Measurements from ENCODE around the gene DCST2. TPM values are rescaled to one million over a fixed set of nuclear protein-coding genes. Genes with fewer than 3 reads are reported as not detected.
A peak's percentile ranks its signal among the peaks of the same experiment; 100 is the strongest.

DCST2 gene
- polyA plus RNA-seq, 1 donor from 2014 or later = 1.8 TPM

DNA sequence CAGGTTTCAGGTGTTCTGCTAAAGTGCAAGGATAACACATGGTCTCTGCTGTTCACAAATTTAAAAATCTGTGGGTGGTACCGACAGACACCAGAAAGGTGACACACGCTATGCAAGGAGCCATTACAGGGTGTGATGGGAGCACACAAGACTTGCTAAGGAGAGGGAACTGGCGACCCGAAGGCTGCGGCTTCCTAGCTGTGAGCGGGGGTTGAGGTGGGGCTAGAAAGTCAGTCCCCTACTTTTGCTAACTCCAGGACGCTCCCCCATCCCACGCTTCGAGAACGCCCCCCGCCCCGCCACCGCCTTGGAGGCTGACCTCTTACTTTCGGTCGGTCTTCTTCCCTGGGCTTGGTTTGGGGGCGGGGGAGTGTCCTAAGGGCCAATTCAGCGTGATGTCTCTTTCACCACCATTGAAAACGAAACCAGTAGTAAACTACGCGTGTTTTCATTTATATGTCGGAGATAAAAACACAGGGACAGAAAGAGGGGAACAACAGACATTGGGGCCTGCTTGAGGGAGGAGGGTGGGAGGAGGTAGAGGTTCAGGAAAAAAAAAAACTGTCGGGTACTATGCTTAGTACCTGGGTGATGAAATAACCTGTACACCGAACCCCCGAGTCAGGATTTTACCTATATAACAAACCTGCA is 58.0 kb downstream of the DCST2 start:
- H3K9me3 ChIP-seq (ENCODE audit: low read length) = no peaks in the 10 kb centered on the region
- peak overlapping the region; percentile 83 for H3K4me3 ChIP-seq (ENCODE audit: low read length)
- peak overlapping the region; percentile 87 for H3K4me2 ChIP-seq (ENCODE audit: low read length)
- H3K36me3 ChIP-seq (ENCODE audit: insufficient read depth, low read length) = no peaks in the 10 kb centered on the region
- no peaks in the 10 kb centered on the region for H3K9me2 ChIP-seq (ENCODE audit: insufficient read depth, low read length)
- peaks cover 3% of the 10 kb centered on the region for H3F3A ChIP-seq (ENCODE audit: insufficient read depth, low read length, poor library complexity, severe bottlenecking)
- TF ChIP-seq EZH2 (IDR thresholded peaks at IDR 0.05; ENCODE audit: borderline replicate concordance, insufficient read depth, low read length, poor library complexity, severe bottlenecking) = no peak
- no peak for TF ChIP-seq RAD21 (conservative IDR thresholded peaks at IDR 0.05)
- TF ChIP-seq, protein P1, sequence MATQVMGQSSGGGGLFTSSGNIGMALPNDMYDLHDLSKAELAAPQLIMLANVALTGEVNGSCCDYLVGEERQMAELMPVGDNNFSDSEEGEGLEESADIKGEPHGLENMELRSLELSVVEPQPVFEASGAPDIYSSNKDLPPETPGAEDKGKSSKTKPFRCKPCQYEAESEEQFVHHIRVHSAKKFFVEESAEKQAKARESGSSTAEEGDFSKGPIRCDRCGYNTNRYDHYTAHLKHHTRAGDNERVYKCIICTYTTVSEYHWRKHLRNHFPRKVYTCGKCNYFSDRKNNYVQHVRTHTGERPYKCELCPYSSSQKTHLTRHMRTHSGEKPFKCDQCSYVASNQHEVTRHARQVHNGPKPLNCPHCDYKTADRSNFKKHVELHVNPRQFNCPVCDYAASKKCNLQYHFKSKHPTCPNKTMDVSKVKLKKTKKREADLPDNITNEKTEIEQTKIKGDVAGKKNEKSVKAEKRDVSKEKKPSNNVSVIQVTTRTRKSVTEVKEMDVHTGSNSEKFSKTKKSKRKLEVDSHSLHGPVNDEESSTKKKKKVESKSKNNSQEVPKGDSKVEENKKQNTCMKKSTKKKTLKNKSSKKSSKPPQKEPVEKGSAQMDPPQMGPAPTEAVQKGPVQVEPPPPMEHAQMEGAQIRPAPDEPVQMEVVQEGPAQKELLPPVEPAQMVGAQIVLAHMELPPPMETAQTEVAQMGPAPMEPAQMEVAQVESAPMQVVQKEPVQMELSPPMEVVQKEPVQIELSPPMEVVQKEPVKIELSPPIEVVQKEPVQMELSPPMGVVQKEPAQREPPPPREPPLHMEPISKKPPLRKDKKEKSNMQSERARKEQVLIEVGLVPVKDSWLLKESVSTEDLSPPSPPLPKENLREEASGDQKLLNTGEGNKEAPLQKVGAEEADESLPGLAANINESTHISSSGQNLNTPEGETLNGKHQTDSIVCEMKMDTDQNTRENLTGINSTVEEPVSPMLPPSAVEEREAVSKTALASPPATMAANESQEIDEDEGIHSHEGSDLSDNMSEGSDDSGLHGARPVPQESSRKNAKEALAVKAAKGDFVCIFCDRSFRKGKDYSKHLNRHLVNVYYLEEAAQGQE (IDR thresholded peaks at IDR 0.05; ENCODE audit: borderline replicate concordance) = peak; percentile 9
- TF ChIP-seq TAF1 (IDR thresholded peaks at IDR 0.05; ENCODE audit: low read depth) = no peak
- peaks cover 26% of the 10 kb centered on the region for H3K79me2 ChIP-seq (replicated peaks; ENCODE audit: insufficient read depth, low read length)
- H3K27me3 ChIP-seq (ENCODE audit: insufficient read depth, low read depth, low read length) = no peaks in the 10 kb centered on the region
- H3K9ac ChIP-seq (ENCODE audit: low read length) = peak overlapping the region; percentile 60
- H3K27ac ChIP-seq (ENCODE audit: low read length) = peak overlapping the region; percentile 44
- no peaks in the 10 kb centered on the region for H4K20me1 ChIP-seq (ENCODE audit: insufficient read depth)
- H2AFZ ChIP-seq (ENCODE audit: low read depth, low read length) = peak overlapping the region; percentile 86

DNA sequence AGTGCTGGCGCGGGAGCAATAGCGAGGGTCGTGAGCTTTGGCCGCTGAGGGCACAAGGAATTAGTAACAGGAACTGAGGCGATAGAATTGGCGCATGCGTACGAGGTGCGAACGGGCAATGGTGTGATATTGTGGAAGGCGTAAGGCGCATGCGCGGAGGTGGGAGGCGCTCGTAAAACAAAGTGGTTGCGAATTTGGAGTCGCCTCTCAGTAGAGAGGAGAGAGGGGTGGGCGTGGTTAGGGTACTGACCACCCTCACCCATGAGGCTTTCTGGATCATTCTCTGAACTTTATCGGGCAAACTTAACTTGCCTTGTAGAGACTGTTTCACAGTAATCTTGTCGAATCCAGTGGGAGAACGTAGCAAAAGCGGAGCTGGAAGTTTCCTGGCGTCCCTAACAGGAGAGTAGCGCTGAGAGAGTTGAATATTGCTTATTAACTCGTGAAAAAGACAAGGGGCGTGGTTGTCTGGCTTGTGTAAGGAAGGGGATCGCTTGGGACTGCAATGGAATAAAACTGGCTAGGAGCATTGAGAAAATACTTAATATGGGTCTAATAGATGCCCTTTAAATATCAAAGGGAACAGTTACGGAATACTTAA is 58.7 kb downstream of the DCST2 start:
- Histone ChIP-seq H4K20me1 (ENCODE audit: insufficient read depth) (no peaks in the 10 kb centered on the region), H3K4me3 (ENCODE audit: low read length) (peak overlapping the region; percentile 83), H3K27ac (ENCODE audit: low read length) (peak overlapping the region; percentile 44), H3K79me2 (replicated peaks; ENCODE audit: insufficient read depth, low read length) (peaks cover 26% of the 10 kb centered on the region), H2AFZ (ENCODE audit: low read depth, low read length) (peak overlapping the region; percentile 86), H3K36me3 (ENCODE audit: insufficient read depth, low read length) (no peaks in the 10 kb centered on the region), H3K27me3 (ENCODE audit: insufficient read depth, low read depth, low read length) (no peaks in the 10 kb centered on the region), H3K9ac (ENCODE audit: low read length) (peak overlapping the region; percentile 60), H3K9me2 (ENCODE audit: insufficient read depth, low read length) (no peaks in the 10 kb centered on the region), H3K4me2 (ENCODE audit: low read length) (peak overlapping the region; percentile 87), H3F3A (ENCODE audit: insufficient read depth, low read length, poor library complexity, severe bottlenecking) (peaks cover 3% of the 10 kb centered on the region), H3K9me3 (ENCODE audit: low read length) (no peaks in the 10 kb centered on the region)
- peak; percentile 33 for TF ChIP-seq RAD21 (conservative IDR thresholded peaks at IDR 0.05)
- TF ChIP-seq MXI1 (conservative IDR thresholded peaks at IDR 0.05; ENCODE audit: poor library complexity, severe bottlenecking) = no peak
- no peak for TF ChIP-seq EZH2 (IDR thresholded peaks at IDR 0.05; ENCODE audit: borderline replicate concordance, insufficient read depth, low read length, poor library complexity, severe bottlenecking)
- TF ChIP-seq, protein P1 (IDR thresholded peaks at IDR 0.05; ENCODE audit: borderline replicate concordance) = peak; percentile 19
- peak; percentile 49 for TF ChIP-seq TAF1 (IDR thresholded peaks at IDR 0.05; ENCODE audit: low read depth)
- no peak for TF ChIP-seq EP300 (conservative IDR thresholded peaks at IDR 0.05; ENCODE audit: poor library complexity, severe bottlenecking)
- no peak for TF ChIP-seq POLR2AphosphoS5 (IDR thresholded peaks at IDR 0.05)
- TF ChIP-seq, protein P2, sequence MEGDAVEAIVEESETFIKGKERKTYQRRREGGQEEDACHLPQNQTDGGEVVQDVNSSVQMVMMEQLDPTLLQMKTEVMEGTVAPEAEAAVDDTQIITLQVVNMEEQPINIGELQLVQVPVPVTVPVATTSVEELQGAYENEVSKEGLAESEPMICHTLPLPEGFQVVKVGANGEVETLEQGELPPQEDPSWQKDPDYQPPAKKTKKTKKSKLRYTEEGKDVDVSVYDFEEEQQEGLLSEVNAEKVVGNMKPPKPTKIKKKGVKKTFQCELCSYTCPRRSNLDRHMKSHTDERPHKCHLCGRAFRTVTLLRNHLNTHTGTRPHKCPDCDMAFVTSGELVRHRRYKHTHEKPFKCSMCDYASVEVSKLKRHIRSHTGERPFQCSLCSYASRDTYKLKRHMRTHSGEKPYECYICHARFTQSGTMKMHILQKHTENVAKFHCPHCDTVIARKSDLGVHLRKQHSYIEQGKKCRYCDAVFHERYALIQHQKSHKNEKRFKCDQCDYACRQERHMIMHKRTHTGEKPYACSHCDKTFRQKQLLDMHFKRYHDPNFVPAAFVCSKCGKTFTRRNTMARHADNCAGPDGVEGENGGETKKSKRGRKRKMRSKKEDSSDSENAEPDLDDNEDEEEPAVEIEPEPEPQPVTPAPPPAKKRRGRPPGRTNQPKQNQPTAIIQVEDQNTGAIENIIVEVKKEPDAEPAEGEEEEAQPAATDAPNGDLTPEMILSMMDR (IDR thresholded peaks at IDR 0.05; ENCODE audit: poor library complexity, severe bottlenecking) = no peak
- TF ChIP-seq SMC3 (conservative IDR thresholded peaks at IDR 0.05; ENCODE audit: poor library complexity) = peak; percentile 63

All from neural cell (in vitro differentiated cells).